Stimulated activated CD8-positive, alpha-beta memory T cell treated with anti-CD3 and anti-CD28 coated beads, Interleukin-12 subunit alpha, Interleukin-12 subunit beta, amount 100 ng/mL, for 24 hours (primary cell): ENCODE measurements around the gene VTI1A.
"Not testable (repeated sequence)": the region's sequence is repeated elsewhere in the genome, so short reads cannot be mapped to it uniquely, and the experiment has no call there.

Experiments
- DNase-seq: peaks from one replicate; pipeline ENCODE4 v3.0.0-alpha.2; 2020; ENCODE audit errors: extremely low read depth

The VTI1A gene

DNA sequence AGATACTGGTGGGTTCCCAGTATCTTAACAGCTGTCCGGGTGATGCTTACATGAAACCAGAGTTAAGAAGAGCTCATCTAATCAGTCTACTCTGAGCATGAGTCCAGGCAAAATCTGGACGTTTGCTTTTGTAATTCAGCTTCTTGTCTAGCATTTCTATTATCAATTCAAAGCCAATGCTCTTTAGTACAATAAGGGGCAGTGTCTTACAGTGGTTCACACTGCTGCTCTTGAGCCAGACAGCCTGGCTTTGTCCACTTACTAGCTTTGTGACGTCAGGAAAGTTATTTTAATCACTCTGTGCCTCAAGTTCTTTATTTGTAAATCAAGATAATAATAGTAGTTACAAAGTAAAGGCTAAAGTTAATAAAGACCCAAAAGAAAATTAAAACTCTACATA lies 275.7 kb downstream of the VTI1A start:
- no peak for DNase-seq

DNA sequence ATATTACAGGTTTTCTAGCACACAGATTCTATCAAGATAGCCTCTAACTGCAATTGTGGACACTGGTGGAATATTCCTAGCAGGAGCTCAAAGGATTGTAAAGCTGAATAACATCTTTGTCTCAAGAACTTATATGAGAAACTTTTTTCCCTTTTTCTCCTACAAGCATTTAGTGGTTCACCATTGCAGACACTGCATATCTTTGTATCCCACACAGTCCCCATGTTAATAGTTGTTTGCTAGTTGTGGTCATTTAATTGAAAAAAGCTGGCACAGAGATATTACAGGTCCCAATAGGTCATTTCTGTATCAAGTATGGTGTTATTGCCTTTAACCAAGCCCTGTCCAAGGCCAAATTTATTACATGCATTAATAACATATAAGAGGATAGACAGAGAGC lies 276.9 kb downstream of the VTI1A start:
- DNase-seq, result no peak

DNA sequence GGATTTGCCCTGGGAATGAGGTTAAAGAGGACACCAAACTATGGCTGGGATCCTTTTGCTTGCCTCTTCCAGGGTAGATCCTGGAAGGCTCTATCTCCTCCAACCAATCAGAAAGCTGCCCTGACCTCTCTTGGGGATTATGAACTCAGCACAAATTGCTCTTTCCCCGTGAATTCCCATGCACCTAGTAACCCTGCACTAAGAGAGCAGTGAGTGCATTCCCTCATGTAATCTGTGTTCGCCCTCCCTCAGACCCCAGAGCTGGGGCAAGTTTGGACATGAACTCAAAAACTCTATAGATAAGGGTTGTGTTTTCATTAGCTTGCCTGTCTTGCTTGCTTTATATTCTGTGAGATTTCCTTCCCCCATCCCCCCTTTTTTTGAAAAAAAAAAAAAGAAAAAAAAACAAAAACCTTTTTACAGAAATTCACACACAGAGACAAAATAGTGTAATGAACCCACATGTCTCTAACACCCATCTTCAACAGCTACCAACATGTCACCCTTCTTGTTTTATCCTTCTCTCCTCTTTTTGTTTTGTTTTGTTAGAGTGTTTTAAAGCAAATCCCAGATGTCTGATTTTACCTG lies 277.5 kb downstream of the VTI1A start:
- DNase-seq, result no peak

DNA sequence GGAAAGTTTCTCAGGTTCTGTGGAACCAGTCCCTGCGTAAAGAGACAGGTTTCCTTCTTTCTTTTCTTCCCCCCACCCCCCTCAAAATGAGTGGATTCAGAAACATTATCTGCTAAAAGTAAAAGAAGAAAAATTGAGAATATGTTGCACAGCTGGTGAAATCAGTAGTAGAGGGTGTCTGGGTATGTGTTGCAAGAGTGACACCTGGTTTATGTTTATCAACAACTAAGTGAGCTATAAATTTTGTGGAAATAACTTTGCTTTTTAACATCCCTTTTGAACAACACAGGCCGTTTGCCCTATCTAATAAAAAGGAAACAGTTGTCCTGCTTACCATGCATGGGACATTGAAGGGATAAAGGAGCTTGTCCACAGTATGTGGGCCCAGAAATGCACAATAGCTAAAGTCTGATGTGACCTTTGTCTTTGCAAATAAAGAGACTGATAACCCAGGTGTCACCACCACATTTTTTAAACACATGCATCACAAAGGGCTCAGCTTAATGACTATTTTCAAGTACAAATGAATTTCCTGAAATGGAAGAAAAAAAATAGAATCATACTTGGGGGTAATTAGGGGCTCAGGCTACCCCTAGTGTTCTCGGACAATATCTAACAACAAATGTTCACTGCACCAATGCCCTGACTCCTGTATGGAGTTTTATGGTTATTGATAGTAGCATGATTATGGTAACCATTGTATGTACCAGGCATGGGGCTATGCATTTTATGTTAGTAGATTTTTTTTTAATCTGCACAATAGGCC lies 281.3 kb downstream of the VTI1A start:
- no peak for DNase-seq

DNA sequence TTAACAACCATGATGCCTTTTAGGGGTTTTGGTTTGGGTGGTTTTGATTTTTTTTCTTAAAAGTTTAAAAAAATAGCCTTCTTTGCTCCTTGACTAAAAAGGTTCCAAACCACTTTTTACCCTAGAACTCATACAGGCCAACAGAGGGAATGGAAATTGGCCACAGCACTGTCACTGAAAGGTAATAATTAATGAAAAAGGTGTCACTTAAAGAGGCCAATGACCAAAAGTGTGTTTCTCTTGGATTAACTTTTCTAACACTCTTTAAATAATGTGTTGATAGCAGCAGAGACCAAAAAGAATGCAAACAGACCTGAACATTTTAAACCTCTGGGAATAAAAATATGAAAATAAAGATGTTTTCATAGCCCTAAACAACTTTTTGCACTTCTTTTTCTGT lies 282.0 kb downstream of the VTI1A start:
- DNase-seq, result no peak

DNA sequence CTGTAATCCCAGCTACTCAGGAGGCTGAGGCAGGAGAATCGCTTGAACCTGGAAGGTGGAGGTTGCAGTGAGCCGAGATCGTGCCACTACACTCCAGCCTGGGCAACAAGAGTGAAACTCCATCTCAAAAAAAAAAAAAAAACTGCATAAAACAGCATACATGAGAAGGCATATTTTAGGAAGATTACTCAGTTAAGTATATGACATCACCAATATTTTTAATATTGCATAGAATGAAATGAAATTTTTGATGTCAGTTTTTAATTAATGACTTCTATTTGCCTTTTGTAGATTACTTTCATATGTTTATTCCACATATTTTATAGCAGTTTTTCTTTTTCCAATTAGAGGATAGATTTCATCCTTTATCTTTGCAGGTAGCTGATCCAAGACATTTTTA lies 284.4 kb downstream of the VTI1A start:
- not testable (repeated sequence) for DNase-seq

DNA sequence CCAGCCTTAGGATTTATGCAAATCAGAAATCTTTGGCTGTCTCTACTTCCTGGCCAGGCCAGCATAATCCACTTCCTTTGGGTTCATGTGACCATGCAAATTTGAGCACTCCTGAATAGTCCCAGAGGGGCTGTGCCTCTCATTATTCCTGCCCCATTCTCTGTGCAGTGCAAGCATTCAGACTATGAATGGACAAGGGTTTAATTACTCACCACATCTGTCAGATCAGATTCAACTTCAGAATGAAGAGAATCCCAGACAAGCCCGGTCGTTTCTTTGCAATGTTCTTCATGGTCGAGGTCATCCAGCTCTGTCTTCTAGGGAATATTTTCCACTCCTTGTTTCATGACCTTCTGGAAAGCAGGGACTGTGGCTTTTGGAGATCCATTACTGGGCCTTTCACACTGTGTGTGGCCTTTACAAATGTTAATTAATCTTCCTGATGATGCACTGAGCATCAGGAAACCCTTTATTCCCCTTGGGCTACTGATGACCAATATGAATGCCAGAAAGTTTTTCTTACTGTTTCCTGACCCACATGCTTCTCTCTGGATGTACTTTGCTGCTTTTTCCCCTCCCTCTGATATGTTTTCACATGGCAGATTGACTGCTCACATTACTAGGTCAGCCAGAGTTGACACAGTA lies 285.4 kb downstream of the VTI1A start:
- no peak for DNase-seq

DNA sequence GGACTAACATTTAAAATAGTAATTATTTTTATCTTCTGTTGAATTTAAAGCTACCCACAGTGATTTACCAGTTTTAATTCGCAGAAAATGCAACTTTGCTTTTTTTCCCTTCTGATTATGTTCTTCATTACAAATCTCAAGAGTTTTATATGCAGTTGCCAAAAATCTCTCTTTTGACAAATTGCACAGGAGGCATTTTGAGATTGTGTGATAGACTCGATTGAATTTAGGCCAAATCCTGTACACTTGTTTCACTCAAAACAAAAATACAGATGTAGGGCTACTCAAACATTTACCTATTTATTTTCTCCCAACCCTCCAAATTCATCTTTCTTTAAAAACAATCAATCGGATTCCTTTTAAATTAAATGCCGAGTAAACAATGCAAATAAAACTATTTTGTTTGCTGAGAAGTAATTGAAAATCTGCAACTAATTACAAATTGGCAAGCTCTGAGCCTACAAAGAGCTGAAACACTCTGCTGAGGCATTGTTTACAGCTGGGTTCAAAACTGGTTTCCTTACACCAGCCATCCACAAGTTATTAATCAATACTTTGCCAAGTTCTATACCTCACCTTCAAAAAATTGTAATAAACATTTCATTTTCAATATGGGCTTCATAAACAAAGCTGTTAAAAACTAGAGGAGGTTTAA lies 288.2 kb downstream of the VTI1A start:
- no peak for DNase-seq

DNA sequence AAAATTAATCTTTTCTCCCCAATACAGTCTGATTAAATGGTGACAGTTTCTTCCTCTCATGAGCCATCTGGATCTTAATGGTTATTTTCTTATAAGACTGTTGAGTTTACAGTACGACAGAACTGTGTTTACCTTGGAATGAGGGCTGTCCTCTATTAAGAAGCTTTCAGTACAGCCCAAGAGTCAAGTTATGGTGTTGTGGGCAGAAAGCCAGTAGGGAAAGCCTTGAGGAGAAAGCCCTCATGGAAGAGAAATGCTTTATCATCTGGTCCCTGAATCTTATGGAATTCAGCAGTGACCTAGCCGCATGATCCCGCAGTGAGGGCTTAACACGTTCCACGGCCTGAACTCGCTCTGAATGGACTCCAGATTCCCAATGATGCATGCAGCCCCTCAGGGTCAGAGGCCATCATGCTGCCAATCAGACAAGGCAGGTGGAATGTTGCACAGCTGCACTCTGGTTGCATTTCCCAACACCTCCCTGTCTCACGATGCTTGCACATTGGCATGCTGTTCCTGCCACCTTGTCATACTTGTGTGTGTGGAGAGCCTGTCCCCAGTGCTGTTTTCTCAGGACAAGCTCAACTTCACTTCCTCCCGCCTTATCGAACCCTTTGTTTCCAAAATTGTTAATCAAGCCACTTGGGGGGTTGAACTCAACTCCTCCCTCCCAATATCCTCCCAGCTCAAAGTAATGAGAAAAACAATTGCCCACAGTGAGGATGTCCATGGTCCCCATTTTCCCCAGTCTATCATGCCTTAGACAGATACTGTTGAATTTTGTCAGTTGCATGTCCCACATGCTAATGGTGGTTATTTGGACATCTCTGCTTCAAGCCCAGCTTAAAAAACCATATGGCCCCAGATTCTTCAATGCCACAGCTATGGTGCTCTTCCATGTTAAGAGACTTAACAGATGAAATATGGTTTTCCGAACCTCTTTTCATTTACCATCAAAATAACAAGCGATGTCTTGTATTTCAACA lies 291.9 kb downstream of the VTI1A start:
- no peak for DNase-seq

DNA sequence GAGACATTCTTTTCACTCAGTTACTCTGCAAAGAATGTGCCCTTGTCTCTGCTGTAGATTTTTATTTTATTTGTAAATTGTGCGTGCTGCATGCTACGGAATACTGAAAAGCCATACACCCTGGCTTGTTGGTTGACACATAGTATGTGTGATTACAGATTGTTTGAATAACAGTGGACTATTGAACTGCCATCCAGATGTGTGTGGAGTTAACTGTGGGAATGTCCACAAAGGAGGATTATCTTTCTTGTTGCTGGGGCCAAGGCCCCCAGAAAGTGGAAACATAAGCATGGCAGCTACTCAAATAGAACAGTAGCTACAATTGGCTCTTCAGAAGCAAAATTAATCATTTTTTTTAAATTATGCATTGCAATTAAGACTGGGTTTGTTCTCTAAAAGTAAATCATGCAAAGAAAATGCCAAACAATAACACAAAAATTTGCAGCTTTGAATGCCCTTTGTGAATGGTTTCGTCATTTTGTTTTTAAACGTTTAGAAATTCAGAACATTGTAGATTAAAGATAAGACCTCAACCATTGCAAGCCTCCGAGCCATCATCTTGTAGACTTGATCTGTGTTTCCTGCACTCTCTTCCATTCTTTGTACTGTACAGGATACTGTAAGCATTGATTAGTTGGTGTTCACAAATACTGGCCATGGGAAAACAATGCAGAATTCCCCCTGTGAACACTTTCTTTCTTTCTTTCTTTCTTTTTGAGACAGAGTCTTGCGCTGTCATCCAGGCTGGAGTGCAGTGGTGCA lies 292.8 kb downstream of the VTI1A start:
- no peak for DNase-seq

DNA sequence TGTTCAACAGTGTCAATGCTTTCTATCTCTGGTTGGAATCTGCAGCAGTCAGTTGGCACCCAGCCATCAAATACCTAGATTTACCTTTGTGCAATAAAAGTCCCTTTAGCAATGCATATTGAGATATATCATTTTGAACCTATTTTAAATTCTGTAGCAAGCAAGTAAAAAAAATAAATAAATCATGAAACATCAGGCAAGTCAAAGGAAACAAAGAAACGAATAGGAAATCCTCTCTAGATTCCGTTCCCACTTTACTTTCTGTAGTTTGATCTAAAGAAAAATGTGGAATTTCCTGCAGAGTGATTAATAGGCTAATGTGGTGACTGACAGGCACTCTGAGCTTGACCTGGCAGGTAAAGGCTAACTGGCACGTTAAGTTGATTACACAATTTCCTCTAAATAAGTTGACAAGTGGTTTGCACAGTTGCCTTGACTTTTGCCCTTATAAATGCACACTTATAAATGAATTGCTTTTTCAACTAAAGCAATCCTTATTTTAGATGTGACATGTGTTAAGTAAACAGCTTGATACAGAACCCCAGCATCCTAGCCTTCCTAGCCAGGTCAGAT lies 294.9 kb downstream of the VTI1A start:
- DNase-seq, result no peak

DNA sequence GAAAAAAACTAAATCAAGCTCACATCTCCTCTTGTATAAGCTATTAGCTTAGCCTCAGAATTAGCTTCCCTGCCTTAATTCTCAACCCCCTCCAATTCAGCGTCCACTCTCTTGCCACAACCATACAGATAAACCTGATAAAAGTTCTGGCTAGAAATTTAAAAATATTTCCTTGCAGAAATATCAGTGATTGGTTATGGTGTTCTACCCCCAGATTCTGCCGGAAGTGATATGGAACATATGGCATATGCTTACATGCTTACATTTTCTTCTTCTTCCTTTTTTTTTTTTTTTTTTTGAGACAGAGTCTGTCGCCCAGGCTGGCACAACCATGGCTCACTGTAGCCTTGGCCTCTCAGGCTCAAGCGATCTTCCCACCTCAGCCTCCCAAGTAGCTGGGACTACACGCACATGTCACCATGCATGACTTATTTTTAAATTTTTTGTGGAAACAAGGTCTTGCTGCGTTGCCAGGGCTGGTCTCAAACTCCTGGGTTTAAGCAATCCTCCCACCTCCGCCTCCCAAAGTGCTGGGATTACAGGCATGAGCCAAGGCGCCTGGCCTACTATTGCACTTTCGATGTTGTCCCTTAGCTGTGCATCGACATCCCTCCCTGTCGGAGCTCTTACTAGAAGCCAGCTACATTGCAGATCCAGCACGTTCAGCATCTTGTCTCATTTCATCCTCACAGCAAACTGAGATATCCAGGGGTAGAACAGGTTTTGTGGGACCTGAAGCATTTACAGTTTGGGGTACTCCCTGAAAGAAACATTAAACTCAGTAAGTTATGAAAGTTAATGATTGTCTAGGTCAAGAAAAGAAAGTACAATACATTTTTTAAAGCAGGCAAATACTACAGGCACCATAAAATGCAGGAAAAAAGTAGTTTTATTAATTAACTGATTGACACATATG lies 297.4 kb downstream of the VTI1A start:
- no peak for DNase-seq

DNA sequence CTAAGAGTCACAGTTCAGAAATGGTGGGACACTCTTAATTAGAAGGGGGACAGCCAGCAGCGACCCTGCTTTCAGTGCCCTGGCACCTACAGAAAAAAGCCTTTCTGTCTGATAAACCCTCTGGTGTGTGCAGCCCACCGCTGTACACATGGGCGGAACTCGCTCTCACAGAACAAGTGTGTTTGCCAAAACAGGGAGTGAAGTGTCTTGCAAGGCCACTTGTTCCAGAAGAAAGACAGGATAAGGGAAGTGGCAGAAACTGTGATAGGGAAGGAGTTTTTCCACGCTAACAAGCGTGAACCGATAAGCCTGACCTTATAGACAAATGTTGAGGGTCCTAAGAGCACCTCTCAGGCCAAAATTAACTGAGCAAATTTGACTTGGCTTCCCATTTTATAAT lies 299.3 kb downstream of the VTI1A start:
- no peak for DNase-seq

DNA sequence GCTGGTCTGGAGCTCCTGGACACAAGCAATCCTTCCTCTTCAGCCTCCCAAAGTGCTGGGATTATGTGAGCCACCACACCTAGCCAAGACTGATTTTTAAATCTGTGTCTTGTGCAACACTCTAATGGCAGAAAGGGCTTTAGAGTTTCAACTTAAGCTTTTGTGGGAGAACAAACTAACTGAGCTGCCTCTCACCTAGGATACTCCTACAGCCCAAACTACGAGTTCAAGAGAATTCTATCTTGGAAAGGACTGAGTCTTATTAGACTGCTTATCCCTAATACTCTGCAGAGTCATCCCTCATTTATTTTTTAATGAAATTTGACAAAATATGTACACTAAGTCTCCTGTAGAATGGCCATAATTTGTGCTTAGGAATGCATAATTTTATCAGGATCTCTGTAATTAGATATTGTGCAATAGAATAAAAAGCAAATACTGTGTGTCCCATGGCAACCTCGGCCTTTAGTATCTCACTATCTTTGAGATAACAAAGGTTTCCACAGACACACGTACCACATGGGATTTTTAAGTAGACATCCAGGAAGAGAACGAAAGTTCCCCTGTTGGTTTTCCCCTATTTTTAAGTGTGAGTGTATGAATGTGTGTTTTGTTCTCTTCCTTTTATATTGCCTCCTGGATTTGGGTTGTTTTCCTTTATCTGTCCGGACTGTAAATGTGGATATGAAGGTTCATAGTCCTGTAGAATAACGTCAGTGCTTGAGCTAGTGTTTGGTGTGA lies 303.6 kb downstream of the VTI1A start:
- no peak for DNase-seq

DNA sequence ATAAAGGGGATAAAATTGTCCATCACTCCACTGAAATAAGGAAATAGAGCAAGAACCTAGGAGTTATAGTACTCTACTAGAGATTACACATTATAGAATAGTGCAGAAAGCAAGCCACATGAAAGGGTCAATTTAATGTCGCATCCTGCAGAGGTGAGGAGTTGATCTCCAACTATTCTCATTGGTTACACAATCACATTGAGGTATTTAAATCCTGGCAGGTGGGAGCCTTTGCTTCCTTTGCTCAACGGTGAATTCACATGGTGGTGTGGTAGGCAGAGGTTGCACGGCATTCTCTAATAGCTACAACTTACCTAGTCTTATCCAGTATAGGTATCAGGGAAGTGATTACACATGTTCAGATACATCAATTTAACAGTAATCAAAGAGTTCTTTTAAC lies 304.6 kb downstream of the VTI1A start:
- no peak for DNase-seq

DNA sequence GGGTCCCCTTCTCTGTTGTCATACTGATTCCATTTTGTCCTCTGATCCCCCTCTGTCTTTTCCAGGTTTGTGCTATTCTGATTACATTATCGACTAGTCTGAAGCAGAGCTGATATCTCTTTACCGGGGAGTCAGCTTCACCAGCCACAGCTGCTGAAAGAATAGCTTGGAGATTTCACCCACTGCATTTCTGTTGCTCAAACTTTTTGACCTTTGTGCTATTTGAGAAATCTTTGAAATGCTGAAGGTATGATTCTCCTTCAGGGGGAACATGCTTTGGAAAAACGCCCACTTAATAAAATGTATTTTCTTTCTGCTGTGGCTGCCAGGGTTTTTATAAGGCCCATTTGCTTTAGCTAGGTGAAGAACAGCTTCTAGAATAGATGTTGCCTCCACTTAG lies 305.3 kb downstream of the VTI1A start:
- no peak for DNase-seq

DNA sequence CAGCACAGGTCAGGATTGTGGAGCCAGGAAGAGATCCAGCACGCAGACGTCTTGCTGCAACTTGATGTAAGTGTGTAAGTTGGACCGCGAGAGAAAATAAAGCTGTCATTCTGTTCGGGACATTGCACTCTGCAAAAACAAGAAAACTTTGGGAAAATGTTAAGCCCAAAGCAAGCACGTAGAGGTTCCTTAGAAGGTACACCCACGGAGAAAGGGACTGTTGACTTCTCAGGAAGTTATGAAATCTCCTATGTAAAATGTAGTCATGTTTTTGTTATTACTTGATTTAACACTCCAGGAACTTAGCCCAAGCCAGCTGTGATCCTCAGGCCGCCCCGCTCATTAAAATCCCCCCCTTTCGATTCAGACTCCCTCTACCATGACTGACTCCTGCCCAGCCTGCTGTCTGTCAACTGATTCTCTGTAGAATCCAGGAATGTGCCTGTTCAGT lies 307.0 kb downstream of the VTI1A start:
- DNase-seq, result no peak

DNA sequence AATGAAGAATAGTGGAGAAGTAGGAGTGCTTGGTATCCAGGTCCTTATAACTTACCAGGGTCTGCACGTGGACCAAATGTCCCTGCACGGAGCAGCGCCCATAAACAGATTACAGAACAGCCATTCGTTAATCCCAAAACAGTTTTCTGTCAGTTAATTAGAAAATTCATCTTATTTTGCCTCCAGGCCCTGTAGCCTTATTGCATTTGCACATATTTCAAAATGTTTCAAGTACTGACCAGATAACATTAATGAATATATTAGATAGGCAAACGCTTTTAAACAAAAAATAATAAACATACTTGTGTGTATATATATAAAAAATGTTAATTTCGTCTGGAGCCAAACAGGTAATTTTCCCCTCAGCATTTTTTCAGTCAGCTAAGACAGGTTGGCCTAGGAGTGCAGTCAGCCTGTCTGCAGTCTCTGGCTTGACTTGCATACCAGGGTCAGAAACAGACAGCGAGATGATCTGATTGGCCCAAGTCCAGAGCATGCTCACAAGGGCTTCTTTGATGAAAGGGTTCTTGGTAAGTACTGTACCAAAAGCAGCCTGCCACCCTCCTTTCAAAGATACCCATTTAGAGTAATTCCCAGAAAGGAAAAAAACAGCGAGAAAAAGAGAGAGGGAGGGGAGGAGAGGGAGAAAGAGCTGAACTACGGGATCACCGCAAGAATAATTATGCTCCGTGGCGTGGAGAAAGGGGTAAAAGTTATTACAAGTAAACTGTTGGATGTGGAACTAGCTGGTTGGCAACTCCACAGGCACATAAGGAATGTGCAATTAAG lies 308.6 kb downstream of the VTI1A start:
- no peak for DNase-seq
